Neuronal stem cell (in vitro differentiated cells): ENCODE results near the gene NPHP4.
A peak's percentile ranks its signal among the peaks of the same experiment; 100 is the strongest.

Experiments
- DNase-seq: peaks from one replicate; pipeline ENCODE4 v3.0.0-alpha.2; 2013; ENCODE audit warnings: low spot score
- H2AFZ ChIP-seq: one replicate; pipeline ENCODE4 v1.6.1; 2013; ENCODE audit warnings: mild to moderate bottlenecking, low read length, inconsistent platforms
- H2AK5ac ChIP-seq: 2 replicates; pipeline ENCODE4 v1.6.1; 2013; ENCODE audit warnings: low read depth, mild to moderate bottlenecking, inconsistent platforms, low read length, moderate library complexity, mixed read lengths
- H2BK120ac ChIP-seq: 2 replicates; pipeline ENCODE4 v1.6.1; 2013; ENCODE audit warnings: low read depth, mild to moderate bottlenecking, inconsistent platforms, low read length, moderate library complexity, mixed read lengths
- H2BK12ac ChIP-seq: one replicate; pipeline ENCODE4 v1.6.1; 2013; ENCODE audit warnings: low read length, inconsistent platforms
- H2BK15ac ChIP-seq: 2 replicates; pipeline ENCODE4 v1.6.1; 2013; ENCODE audit warnings: mild to moderate bottlenecking, low read length, inconsistent platforms, mixed read lengths
- H2BK5ac ChIP-seq: one replicate; pipeline ENCODE4 v1.6.1; 2013; ENCODE audit warnings: inconsistent platforms, mild to moderate bottlenecking, low read length, moderate library complexity
- H3K14ac ChIP-seq: one replicate; pipeline ENCODE4 v1.6.1; 2013; ENCODE audit warnings: low read length, inconsistent platforms
- H3K18ac ChIP-seq: 2 replicates; pipeline ENCODE4 v1.6.1; 2013; ENCODE audit warnings: low read length, inconsistent platforms
- H3K23ac ChIP-seq: 2 replicates; pipeline ENCODE4 v1.6.1; 2013; ENCODE audit warnings: low read depth, mild to moderate bottlenecking, mixed read lengths, low read length, inconsistent platforms; ENCODE audit not compliant: poor library complexity
- H3K27ac ChIP-seq: replicated peaks from 3 replicates; pipeline ENCODE4 v1.5.1; 2013; ENCODE audit warnings: low read length, inconsistent platforms
- H3K27me3 ChIP-seq, 3 experiments: 2 replicates each; pipeline ENCODE4 v1.6.1; 2013; ENCODE audit warnings: low read length in 3 of 3, mild to moderate bottlenecking in 2 of 3, inconsistent platforms in 1 of 3, low read depth in 1 of 3, mixed read lengths in 1 of 3, moderate library complexity in 1 of 3; ENCODE audit not compliant: control insufficient read depth in 3 of 3, insufficient read depth in 3 of 3
- H3K36me3 ChIP-seq, 2 donors: replicated peaks in 1 of 2; 2 replicates each; pipeline ENCODE4 v1.6.1; 2013; ENCODE audit warnings: low read length in 2 of 2; ENCODE audit not compliant: control insufficient read depth in 2 of 2, insufficient read depth in 2 of 2
- H3K4ac ChIP-seq: 2 replicates; pipeline ENCODE4 v1.6.1; 2013; ENCODE audit warnings: inconsistent platforms, mild to moderate bottlenecking, low read length, moderate library complexity
- H3K4me1 ChIP-seq, 2 donors: 1 replicate in 1 of 2; 2 replicates in 1 of 2; pipeline ENCODE4 v1.6.1; 2013; ENCODE audit warnings: low read length in 2 of 2, low read depth in 1 of 2; ENCODE audit not compliant: control insufficient read depth in 2 of 2, insufficient read depth in 1 of 2
- H3K4me2 ChIP-seq: one replicate; pipeline ENCODE4 v1.6.1; 2013; ENCODE audit warnings: mild to moderate bottlenecking, low read length, inconsistent platforms; ENCODE audit not compliant: insufficient read depth, poor library complexity, severe bottlenecking
- H3K4me3 ChIP-seq, 2 donors: 2 replicates each; pipeline ENCODE4 v1.5.1; 2013; ENCODE audit warnings: low read length in 2 of 2, mild to moderate bottlenecking in 2 of 2, inconsistent platforms in 1 of 2, moderate library complexity in 1 of 2
- H3K79me1 ChIP-seq: one replicate; pipeline ENCODE4 v1.6.1; 2013; ENCODE audit warnings: low read depth, mild to moderate bottlenecking, inconsistent platforms, low read length, moderate library complexity
- H3K9ac ChIP-seq: one replicate; pipeline ENCODE4 v1.6.1; 2013; ENCODE audit warnings: mild to moderate bottlenecking, low read depth, low read length, inconsistent platforms; ENCODE audit not compliant: poor library complexity
- H3K9me3 ChIP-seq, 2 donors: replicated peaks in 1 of 2; 2 replicates each; pipeline versions ENCODE3 to v1.6.1; 2013; ENCODE audit warnings: low read length in 2 of 2, mild to moderate bottlenecking in 2 of 2, inconsistent platforms in 1 of 2, low read depth in 1 of 2, mixed read lengths in 1 of 2, moderate library complexity in 1 of 2; ENCODE audit not compliant: control insufficient read depth in 2 of 2, insufficient read depth in 1 of 2
- H4K8ac ChIP-seq: one replicate; pipeline ENCODE4 v1.6.1; 2013; ENCODE audit warnings: low read depth, mild to moderate bottlenecking, inconsistent platforms, low read length, moderate library complexity
- H4K91ac ChIP-seq: one replicate; pipeline ENCODE4 v1.6.1; 2013; ENCODE audit warnings: low read length, low read depth, mild to moderate bottlenecking, inconsistent platforms; ENCODE audit not compliant: poor library complexity
- WGBS, 2 donors: extraction: QIAGEN DNeasy Blood & Tissue Kit; methylation state at CpG; one replicate each; pipeline ENCODE4 v1.1.7; 2013; ENCODE audit warnings: missing lambda C conversion rate in 2 of 2, mixed read lengths in 1 of 2; ENCODE audit not compliant: insufficient read length in 2 of 2, insufficient replicate concordance in 1 of 2; ENCODE audit errors: extremely low coverage in 2 of 2; 5-methylcytosine and 5-hydroxymethylcytosine counted together

Gene NPHP4

GRCh38 chr1:5829414-5829813 lies 162.8 kb downstream of the NPHP4 start:
- no peak overlapping the region for H3K18ac ChIP-seq
- no peak overlapping the region for H3K27ac ChIP-seq
- DNase-seq: no peak

GRCh38 chr1:5828308-5828935 lies 163.8 kb downstream of the NPHP4 start:
- H2BK120ac ChIP-seq: no peak overlapping the region
- H2BK12ac ChIP-seq: no peak overlapping the region
- no peak overlapping the region for H3K23ac ChIP-seq
- H3K79me1 ChIP-seq: no peaks in the 10 kb centered on the region
- H3K4me2 ChIP-seq: no peak overlapping the region
- H2AFZ ChIP-seq: no peak overlapping the region
- H3K36me3 ChIP-seq: no peaks in the 10 kb centered on the region
- no peak overlapping the region for H3K9ac ChIP-seq
- no peak overlapping the region for H4K91ac ChIP-seq
- no peak overlapping the region for H3K18ac ChIP-seq
- H3K14ac ChIP-seq: no peak overlapping the region
- no peak overlapping the region for H2BK5ac ChIP-seq
- H2AK5ac ChIP-seq: no peak overlapping the region
- DNase-seq: no peak
- no peak overlapping the region for H3K4me3 ChIP-seq
- H3K4ac ChIP-seq: no peak overlapping the region
- no peak overlapping the region for H3K27ac ChIP-seq
- H2BK15ac ChIP-seq: no peak overlapping the region
- no peak overlapping the region for H4K8ac ChIP-seq
- H3K9me3 ChIP-seq: no peaks in the 10 kb centered on the region
- H3K27me3 ChIP-seq: peaks cover 0 to 7% (median 0%) of the 10 kb centered on the region in 3 experiments
- no CpG with 5 or more reads among the region's 11 CpGs for WGBS, 2 donors
- peaks cover 0 to 2% of the 10 kb centered on the region in 2 donors for H3K4me1 ChIP-seq

More at GRCh38 chr1:5829414-5829813, 162.8 kb downstream of the NPHP4 start:
- Histone ChIP-seq H2AK5ac (no peak overlapping the region), H3K4me3 (peak overlapping the region in 1 of 2 donors; percentile 63), H3K36me3 (no peaks in the 10 kb centered on the region), H3K23ac (no peak overlapping the region), H3K4me1 (peaks cover 0 to 2% of the 10 kb centered on the region in 2 donors), H4K8ac (no peak overlapping the region), H3K79me1 (no peaks in the 10 kb centered on the region), H2BK120ac (no peak overlapping the region), H2BK5ac (no peak overlapping the region), H3K14ac (no peak overlapping the region), H4K91ac (no peak overlapping the region), H3K4me2 (no peak overlapping the region), H3K27me3 (peaks cover 0 to 7% (median 0%) of the 10 kb centered on the region in 3 experiments), H3K4ac (no peak overlapping the region), H2BK15ac (no peak overlapping the region), H3K9me3 (no peaks in the 10 kb centered on the region), H2AFZ (no peak overlapping the region), H2BK12ac (no peak overlapping the region), H3K9ac (no peak overlapping the region)
- WGBS, 2 donors: 100% methylated on average over 1 to 2 of the region's 3 CpGs

- Histone ChIP-seq H4K8ac (no peak overlapping the region), H3K14ac (no peak overlapping the region), H2AFZ (no peak overlapping the region), H4K91ac (no peak overlapping the region), H3K9ac (no peak overlapping the region), H2BK12ac (no peak overlapping the region), H2BK5ac (no peak overlapping the region), H3K4me2 (no peak overlapping the region), H3K23ac (no peak overlapping the region), H3K4me1 (peaks cover 0 to 2% of the 10 kb centered on the region in 2 donors), H2BK120ac (no peak overlapping the region), H2AK5ac (no peak overlapping the region), H3K4ac (no peak overlapping the region), H3K27ac (no peak overlapping the region), H3K36me3 (no peaks in the 10 kb centered on the region), H2BK15ac (peak overlapping the region; percentile 68), H3K9me3 (no peaks in the 10 kb centered on the region), H3K18ac (no peak overlapping the region), H3K27me3 (peaks cover 0 to 7% (median 0%) of the 10 kb centered on the region in 3 experiments), H3K79me1 (peaks cover 2% of the 10 kb centered on the region), H3K4me3 (no peak overlapping the region)
- no CpG with 5 or more reads among the region's 9 CpGs for WGBS, 2 donors
- no peak for DNase-seq
Measured at GRCh38 chr1:5827516-5827915, 164.7 kb downstream of the NPHP4 start.

- Histone ChIP-seq H3K36me3 (no peaks in the 10 kb centered on the region), H2AK5ac (no peak overlapping the region), H3K27ac (no peak overlapping the region), H2BK120ac (no peak overlapping the region), H3K9ac (no peak overlapping the region), H3K9me3 (no peaks in the 10 kb centered on the region), H2BK5ac (no peak overlapping the region), H3K14ac (no peak overlapping the region), H2BK12ac (no peak overlapping the region), H4K91ac (no peak overlapping the region), H2AFZ (no peak overlapping the region), H4K8ac (no peak overlapping the region), H3K4me1 (no peaks in the 10 kb centered on the region), H3K79me1 (peaks cover 2% of the 10 kb centered on the region), H3K4me3 (no peak overlapping the region), H3K18ac (no peak overlapping the region), H3K4ac (no peak overlapping the region), H3K23ac (peak overlapping the region; percentile 26), H3K4me2 (no peak overlapping the region), H2BK15ac (peak overlapping the region; percentile 62), H3K27me3 (peaks cover 0 to 7% (median 0%) of the 10 kb centered on the region in 3 experiments)
- WGBS, 2 donors: no CpG with 5 or more reads among the region's 13 CpGs
- no peak for DNase-seq
Measured at GRCh38 chr1:5826601-5827000, 165.6 kb downstream of the NPHP4 start.
